HG02885 (cell line): ENCODE data around the gene PPP1R37.
"Not testable (repeated sequence)": the region's sequence is repeated elsewhere in the genome, so short reads cannot be mapped to it uniquely, and the experiment has no call there.

ENCODE experiments used
- ATAC-seq: cut with Tn5 transposase; IDR thresholded peaks from one replicate; pipeline ENCODE4 v1.9.1; 2021; ENCODE audit warnings: mild to moderate bottlenecking; ENCODE audit not compliant: unreplicated experiment, poor library complexity

The PPP1R37 gene

DNA sequence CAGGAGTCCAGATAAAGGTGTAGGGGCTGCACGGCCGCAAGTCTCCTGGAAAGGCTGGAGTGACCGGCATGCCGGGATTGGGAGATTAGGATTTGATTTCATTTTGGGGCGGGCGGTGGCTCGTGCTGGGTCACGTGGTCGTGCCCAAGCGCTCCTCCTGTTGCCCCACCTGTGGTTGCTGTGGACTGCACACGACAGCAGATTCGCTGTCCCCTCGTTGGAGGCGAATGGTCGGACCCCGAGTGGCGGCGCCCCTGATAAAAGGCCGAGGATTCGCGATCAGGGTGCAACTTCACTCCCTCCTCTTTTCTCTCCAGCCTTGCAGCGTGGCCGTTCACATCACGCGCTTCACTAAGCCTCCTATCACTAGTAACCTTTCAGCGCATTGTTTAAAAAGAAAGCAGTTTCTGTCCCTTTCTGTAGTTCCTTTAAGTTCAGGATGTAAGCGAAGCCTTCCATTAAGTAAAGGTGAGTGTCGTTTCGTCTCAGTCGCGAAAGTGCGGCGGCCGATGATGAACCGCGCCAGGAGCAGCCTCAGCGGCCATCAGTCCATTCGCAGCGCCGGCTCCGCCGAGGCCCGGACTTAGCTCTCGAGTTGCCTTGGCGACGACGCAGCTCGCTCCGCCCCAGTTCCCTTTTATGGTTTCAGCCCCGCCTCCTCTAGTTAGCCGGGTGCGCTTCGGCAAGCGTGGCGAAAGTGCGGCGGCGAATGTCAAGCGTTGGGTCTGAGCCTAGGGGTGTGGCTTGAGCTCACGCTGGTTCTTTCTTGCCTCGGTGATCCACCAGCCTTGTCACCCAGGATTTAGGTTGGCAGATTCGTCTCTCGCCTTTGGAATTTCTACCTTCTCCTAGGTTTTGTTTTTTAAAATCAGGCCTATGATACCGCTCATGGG, 1.7 kb upstream of the PPP1R37 start:
- peak; percentile 75 for ATAC-seq

DNA sequence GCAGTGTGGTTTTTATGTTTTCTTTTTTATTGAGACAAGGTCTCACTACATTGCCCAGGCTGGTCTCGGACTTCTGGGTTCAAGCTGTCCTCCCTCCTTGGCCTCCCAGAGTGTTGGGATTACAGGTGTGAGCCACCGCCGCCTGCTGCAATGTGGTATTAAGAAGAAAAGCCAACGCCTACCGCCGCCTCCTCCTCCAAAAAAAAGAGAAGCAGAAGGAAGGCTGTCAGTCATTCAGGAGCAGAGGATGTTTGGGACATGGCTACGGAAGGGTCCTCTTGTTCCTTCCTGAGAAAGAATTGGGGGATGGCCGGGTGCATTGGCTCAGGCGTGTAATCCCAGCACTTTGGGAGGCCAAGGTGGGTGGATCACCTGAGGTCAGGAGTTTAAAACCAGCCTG, 1.2 kb downstream of the PPP1R37 start:
- no peak for ATAC-seq

DNA sequence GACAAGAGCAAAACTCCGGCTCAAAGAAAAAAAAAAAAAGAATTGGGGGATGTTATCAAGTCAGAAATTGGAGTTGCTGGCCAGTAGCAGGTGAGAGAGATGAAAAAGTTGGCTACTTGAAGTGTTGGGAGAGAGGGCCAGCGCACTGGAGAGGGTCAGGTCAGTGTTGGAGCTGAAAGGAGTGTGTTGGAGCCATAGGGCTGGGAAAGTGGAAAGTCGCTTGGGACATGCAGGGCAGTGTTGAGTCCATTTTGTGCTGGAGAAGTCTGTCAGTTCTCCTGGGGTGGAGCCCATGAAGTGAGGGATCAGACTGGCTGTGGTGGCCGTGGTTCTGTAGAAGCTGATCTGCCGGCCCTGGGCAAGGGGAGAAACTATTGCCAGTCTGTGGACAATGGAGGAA, 1.7 kb downstream of the PPP1R37 start:
- no peak for ATAC-seq

DNA sequence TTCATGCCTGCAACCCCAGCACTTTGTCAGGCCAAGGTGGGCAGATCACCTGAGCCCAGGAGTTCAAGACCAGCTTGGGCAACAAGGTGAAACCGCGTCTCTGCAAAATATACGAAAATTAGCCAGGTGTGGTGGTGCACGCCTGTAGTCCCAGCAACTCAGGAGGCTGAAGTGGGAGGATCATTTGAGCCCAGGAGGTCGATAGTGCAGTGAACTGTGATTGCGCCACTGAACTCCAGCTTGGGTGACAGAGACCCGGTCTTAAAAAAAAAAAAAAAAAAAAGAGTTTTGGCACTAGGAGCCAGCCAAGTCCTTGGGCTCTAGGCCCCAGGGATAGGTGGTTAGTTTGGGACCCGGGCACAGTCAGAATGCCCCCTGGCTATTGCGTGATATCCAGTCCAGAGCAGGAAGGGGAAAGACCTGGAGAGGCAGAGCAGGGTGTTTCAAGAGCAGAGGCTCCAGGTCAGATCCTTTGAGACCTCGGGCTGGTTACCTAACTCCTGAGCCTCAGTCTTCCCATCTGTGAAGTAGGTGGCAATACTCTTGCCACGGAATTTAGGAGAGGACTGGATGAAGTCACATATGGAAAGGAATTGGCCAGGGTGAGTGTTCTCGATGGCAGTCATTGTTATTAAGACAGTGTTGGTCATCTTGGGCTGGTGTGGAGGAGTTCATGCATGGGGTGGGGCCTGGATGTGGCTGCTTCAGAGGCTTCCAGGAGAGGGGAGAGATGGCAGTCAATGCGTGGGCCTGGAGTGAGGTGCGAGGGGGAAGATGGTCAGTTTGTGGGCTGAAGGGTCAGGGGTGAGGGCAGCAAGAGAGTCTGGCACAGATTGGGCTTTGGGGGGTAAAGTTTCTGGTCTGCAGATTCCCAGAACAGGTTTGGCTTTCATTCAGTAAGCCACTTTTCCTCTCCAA, 2.8 kb downstream of the PPP1R37 start:
- no peak for ATAC-seq

DNA sequence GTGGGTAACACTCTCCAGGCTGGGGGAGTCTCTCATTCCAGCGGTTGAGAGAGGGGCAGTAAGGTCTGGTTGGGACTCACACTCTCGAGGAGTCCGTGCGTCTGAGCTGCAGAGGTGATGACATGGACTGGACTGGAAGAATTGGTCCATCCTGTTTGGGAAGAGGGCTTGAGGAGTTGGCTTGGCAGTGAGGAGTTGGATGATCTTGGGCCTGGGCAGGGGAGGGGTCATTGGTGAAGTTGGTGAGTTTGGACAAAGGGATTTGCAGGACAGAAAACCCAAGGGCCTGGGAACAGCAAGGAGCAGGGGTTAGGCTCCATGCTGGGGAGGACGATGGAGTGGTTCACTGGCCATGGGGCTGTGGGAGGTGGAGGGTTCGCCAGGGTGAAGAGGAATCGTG, 3.7 kb downstream of the PPP1R37 start:
- ATAC-seq = no peak

DNA sequence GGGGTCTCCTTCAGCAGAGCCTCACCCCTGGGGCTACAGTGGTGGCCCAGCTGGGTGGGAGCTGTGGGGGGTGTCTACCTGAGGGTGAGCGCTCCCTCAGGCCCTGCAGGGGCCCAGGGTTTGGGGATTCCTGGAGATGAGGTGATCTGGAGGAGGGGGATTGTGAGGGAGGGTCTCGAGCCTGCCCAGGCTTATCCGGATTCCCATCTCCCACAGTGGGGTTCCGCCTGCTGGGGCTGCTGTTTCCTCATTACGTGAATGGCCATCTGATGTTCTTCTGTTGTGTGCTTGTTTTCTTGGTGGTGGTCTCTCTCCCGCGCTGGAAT, 4.4 kb downstream of the PPP1R37 start:
- no peak for ATAC-seq

DNA sequence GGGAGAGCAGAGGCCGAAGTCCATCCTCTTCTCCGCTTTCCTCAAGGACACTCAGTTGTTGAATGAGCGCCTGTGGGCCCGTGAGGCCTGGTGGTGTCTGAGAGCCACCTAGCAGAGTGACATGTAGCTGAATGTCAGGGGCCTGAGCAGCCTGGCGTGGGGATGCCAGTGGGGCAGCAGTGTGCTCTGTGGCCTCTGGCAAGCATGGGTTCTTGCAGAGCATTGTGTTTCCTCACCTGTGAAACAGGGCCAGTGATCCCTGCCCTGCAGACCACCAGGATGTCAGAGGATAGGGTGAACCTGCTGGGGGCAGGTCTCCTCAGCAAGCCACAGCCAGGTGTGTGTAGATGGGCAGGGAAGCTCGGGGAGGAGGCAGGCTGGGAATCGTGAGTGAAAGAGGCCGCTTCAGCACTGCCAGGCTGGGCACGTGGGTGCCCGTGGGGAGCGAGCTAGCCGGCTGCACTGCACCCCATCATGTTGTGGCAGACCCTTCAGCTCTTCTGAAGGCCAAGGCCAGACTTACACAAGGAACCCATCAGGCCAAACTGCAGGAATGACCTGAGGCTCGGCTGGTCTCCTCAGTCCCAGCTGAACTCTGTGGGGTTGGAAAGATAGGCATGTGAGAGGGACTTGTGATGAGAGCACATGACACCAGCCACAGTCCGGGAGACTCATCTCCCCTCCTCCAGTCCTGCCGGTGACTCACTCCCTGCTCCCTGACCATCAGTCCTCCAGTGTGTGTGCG, 5.0 kb downstream of the PPP1R37 start:
- ATAC-seq = no peak

DNA sequence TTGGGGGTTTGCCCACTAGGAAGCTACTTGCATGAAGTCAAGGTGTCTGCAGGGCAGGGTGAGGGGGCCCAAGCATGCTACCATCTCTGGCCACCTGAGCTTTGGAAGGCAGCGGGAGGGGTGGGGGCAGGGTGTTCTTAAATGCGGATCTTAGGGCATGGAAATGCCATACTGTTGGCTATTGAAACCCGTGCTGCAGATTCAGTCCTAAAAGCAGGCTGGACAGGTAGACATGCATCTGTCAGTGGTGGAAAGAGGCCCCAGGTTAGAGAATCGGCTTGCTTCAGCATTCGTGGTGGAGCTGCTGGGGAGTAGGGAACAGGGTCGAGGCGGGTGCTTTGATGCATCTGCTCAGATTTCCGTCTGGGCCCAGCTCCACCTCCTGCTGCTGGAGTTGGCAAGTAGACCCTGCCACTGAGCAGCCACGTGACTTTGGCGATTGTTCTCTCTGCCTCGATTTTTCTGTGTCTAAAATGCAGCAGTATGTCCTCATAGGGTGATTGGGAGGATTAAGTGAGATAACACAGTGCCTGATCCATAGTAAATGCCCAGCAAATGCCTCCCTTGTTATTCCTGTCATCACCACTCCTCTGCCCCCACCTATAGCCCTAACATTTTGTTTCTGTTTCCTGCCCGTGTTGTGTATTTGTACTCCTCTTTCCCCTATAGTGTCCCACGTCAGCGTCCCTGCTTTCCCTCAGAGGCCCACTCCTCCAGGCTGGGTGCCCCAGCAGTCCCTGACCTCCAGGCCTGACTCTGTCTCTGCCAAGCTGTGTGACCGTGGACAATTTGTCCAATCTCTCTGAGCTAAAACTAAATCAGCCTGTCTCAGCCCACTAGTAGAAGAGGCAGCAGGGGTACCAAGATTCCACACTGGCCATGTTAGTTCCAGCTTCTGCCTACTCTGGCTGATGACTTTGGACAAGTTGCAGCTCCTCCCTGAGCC, 5.8 kb downstream of the PPP1R37 start:
- ATAC-seq = no peak

DNA sequence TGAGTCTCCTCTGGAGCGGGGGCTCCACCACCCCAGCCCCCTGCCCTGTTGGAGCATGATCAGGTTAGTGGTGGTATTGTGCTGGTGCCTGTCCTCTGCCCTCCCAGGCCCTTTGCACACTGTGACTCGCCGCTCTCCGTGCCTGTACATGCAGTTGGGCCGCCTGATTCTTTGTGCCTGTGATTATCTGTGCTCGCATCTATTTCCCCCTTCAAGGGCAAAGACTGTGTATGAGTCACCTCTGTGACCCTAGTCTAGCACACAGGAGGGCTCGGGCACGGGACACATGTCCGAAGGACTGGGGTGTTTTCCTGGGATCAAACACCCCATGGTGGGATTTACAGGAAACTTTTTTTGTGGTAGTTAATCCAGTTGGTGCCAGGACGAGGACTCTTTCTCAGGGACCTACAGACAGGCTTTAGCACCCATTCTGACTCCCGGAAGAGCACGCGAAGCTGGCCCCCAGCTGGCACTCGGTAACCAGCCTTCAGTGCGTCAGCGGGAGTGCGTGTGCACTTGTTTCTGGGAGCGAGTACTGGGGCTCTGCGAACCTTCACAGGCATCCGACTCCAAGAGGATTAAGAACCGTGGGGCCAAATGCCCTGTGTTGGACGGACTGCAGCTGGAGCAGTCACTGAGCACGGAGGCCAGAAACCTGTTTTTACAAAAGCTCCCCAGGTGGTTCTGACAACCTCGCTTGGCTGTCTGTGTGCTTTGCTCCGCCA, 6.7 kb downstream of the PPP1R37 start:
- no peak for ATAC-seq

DNA sequence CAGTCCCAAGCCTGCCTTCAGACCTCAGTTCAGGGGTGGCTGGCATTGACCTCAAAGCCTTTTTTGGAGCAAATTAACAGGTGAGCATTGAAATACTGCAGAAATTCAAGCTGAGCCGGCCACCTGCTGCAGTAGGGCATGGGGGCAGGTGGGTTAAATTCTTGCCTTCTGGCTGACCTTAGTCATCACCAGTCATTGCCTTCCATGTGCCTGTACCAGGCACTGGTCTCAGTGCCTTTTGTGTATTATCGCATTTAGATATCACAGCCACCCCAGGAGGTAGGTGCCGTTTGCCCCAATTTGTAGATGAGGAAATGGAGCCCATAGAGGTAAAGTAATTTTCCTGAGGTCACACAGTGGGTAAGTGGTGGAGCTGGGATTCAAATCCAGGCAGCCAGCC, 7.2 kb downstream of the PPP1R37 start:
- ATAC-seq = no peak

DNA sequence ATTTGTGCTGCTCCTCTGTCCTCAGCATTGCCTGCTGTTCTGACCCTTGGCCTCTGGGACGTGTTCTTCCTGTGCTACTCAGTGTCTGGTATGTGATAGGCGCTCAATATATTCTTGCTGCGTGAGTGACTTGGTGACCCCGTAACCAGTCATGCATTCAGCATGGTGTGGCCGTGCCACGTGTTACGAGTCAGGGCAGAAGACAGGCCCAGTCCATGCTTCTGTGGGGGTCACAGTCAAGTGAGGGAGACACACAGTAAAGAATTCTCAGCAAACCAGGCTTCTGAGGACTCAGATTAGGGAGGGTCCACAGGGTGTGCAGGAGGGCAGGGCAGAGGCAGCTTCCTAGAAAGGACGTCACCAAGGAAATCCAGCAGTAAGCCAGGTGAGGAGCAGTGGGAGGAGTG, 7.9 kb downstream of the PPP1R37 start:
- ATAC-seq = no peak

DNA sequence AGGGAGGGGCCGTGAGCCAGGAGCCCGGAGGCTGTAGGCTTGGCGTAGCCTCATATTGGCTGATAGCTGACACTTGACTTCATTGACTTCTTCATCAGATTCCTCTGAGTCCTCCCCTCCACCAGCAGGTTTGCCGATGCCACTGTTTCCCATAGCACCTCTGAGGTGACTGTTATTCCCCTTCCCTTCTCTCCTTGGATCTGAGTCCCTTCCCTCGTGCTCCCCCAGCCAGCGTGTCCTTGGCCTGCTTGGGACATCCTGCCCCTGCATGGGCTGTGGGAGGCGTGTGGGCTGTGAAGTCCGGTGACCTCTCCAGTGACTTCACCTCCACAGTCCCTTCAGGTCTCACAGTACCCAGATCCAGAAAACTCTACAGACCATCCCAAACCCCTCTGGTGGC, 8.8 kb downstream of the PPP1R37 start:
- ATAC-seq = no peak

DNA sequence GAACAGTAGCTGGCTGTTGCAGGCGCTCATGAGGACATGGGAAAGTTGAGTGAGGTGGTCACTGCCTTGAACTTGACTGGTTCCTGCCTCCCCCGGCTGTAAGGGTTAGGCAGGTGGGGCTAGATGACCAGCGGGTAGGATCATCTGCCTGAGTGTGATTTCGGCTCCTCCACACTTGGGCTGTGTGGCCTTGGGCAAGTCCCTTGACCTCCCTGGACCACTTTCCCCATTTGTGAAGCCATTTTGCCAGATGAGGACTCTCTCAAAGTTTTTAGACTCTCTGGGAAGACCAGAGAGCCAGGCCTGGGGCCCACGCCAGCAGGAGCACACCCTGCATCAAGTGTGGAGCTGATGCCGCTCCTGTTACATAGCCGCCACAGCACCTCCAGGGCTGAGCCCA, 9.5 kb downstream of the PPP1R37 start:
- ATAC-seq = no peak

DNA sequence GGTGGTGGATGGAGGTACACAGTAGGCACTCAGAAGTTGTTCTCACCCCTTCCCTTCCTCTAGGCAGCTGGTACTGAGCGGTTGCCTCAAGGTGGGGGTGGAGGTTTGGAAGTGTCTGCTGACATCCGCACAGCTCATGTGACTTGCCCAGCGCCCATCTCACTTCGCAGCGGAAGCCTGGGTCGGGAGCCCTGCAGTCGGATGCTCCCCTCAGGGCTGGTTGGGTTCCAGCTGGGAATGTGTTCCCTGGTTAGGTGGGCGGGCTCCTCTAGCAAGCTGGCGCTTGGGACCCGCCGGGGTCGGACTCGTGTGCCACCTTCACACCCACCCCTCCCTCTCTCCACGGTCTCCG, 10.2 kb downstream of the PPP1R37 start:
- no peak for ATAC-seq

DNA sequence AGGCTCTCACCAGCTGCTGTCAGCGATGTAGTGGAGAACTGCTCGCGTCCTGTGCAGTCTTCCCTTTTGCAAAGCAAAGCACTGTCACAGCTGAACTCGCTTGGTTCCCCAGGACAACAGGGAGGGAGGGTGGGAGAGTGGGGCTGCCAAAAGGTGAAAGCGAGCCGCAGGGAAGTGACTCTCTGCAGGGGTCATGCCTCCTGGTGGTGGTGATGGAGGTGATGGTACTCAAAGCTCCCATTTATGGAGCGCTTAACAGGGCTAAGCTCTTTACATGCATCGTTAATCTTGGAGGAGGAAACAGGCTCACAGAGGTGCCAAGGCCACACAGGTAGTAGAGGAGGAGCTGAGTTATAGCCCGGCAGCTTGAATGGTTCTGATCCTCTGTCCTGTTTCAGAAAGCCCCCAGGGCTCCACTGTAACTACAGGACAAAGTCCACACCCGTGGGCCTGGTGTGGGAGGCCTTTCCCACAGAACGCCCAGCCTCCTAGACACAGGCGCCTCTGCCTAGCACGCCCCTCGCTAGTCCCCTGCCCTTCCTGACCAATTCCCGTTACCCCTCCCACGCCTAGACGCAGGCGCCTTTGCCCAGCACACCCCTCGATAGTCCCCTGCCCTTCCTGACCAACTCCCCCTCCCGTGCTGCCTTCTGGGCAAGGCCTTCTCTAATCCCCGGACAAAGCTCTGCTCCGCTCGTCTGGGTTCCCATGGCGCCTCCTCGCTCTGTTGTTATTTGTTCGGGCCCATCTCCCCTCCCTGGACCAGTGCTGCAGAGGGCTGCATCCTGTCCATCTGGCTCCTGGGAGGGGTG, 10.7 kb downstream of the PPP1R37 start:
- ATAC-seq = no peak

DNA sequence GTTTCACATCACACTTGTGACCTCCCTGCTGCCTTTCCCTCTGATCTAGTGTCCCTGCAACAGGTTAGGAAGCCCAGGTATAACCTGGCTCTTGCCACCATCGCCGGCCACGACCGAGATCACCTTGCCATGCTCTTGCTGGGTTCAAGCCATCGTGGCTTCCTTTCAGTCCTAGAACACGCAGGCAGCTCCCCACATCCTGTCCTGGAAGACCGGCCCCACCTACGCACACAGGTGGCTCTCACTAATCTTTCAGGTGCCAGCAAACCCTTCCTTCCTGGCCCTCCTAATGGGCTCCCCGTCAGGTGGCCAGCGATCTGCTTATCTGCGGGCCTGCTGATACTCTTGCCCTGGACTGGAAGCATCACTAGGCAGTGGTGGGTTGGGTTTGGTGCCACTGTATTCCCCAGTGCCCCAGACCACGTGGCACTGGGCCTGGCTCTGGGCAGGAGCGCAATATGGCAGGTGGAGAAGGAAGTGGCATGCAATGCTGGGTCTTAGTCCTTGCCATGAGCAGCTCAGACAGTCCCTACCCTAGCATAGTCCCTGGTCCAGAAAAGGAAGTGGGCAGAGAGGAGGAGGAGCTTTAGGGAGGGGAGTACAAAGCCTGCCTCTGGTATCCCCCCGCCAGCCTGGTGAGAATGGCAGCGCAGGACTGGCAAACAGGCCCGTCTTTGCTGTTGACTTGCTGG, 11.8 kb downstream of the PPP1R37 start:
- no peak for ATAC-seq

DNA sequence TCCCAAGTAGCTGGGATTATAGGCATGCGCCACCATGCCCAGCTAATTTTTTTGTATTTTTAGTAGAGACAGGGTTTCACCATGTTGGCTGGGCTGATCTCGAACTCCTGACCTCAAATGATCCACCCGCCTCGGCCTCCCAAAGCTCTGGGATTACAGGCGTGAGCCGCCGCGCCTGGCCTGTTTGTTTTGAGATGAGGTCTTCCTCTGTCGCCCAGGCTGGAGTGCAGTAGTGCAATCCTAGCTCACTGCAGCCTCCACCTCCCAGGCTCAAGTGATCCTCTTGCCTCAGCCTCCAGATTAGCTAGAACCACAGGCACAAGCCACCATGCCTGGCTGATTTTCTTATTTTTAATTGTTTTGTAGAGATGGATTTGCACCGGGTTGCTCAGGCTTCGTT, 13.4 kb downstream of the PPP1R37 start:
- ATAC-seq = not testable (repeated sequence)

DNA sequence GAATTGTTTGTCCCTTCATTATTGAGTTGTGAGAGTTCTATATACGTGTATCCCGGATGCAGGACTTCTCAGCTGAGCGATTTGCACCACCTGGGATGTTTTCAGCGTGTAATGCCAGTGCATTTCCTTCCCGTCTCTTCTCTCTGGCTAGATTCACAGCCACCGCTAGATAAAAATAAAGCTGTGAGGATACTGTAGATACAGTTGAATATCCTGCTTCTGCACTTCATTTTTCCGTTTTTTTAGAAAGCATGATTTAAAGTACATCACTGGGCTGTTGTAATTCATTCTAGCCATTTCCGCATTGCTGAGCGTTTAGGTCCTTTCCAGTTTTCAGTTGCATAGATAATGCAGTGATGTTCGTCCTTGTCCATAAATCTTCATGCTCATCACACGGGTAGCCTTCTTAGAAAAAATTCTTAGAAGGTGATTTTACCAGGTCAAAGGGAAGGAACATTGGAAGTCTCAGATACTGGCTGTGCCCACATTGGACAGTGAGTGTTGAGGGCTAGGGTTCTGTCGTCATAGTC, 14.7 kb downstream of the PPP1R37 start:
- ATAC-seq = no peak
